Keratinocyte (primary cell): Measurements from ENCODE around the gene ELAVL3.

ENCODE experiments used
- CTCF ChIP-seq, 3 experiments: IDR thresholded peaks in 1 of 3; conservative IDR thresholded peaks in 1 of 3; optimal IDR thresholded peaks in 1 of 3; 2 replicates in 2 of 3; 3 replicates in 1 of 3; pipeline versions ENCODE3 to v1.5.1; 2011; ENCODE audit warnings: low read length in 3 of 3, mild to moderate bottlenecking in 3 of 3, moderate library complexity in 2 of 3, control low read depth in 1 of 3, inconsistent platforms in 1 of 3; ENCODE audit not compliant: insufficient read depth in 2 of 3; ENCODE audit errors: extremely low read depth in 1 of 3
- EZH2 ChIP-seq: IDR thresholded peaks from one replicate; pipeline ENCODE4 v1.6.1; 2012; ENCODE audit warnings: inconsistent platforms, mild to moderate bottlenecking, low read length, moderate library complexity

GRCh38 chr19:11465600-11465999 lies 15.2 kb downstream of the ELAVL3 start:
- TF ChIP-seq CTCF (optimal IDR thresholded peaks at IDR 0.05 in 1 of 3, IDR thresholded peaks at IDR 0.05 in 1 of 3, conservative IDR thresholded peaks at IDR 0.05 in 1 of 3; ENCODE audit: extremely low read depth in 1 of 3, insufficient read depth in 2 of 3, low read length in 3 of 3) (no peak), EZH2 (no peak)
